Hepatocyte (in vitro differentiated cells): ENCODE data around the gene RNF121. TPM values are rescaled to one million over a fixed set of nuclear protein-coding genes. Genes with fewer than 3 reads are reported as not detected.

Experiments used
- DNase-seq: peaks from one replicate; pipeline ENCODE4 v3.0.0-alpha.2; 2016; ENCODE audit warnings: low spot score
- H2AFZ ChIP-seq: fragments of 200-600 bp; sonication (generic); 2 replicates; pipeline ENCODE4 v1.6.0; 2016; ENCODE audit warnings: antibody characterized with exemption, mild to moderate bottlenecking
- H3K27ac ChIP-seq: fragments of 200-600 bp; sonication (generic); 2 replicates; pipeline ENCODE4 v1.5.1; 2016; ENCODE audit warnings: mild to moderate bottlenecking
- H3K27me3 ChIP-seq: fragments of 200-600 bp; sonication (generic); 2 replicates; pipeline ENCODE4 v1.6.1; 2016
- H3K36me3 ChIP-seq: fragments of 200-600 bp; sonication (generic); replicated peaks from 2 replicates; pipeline ENCODE4 v1.5.1; 2016; ENCODE audit warnings: low read depth; ENCODE audit not compliant: insufficient read depth
- H3K4me1 ChIP-seq: fragments of 200-600 bp; sonication (generic); 2 replicates; pipeline ENCODE4 v1.5.1; 2016; ENCODE audit warnings: mild to moderate bottlenecking, moderate library complexity; ENCODE audit not compliant: insufficient read depth
- H3K4me2 ChIP-seq: fragments of 200-600 bp; sonication (generic); 2 replicates; pipeline ENCODE4 v1.6.0; 2016
- H3K4me3 ChIP-seq: fragments of 200-600 bp; sonication (generic); 2 replicates; pipeline ENCODE4 v1.5.1; 2016; ENCODE audit warnings: mild to moderate bottlenecking
- H3K79me2 ChIP-seq: fragments of 200-600 bp; sonication (generic); 2 replicates; pipeline ENCODE4 v1.6.0; 2017; ENCODE audit warnings: mild to moderate bottlenecking
- H3K9me2 ChIP-seq: fragments of 200-600 bp; sonication (generic); replicated peaks from 2 replicates; pipeline ENCODE4 v1.6.0; 2017; ENCODE audit warnings: mild to moderate bottlenecking; ENCODE audit not compliant: insufficient read depth
- H3K9me3 ChIP-seq: fragments of 200-600 bp; sonication (generic); 2 replicates; pipeline ENCODE4 v1.5.1; 2016; ENCODE audit warnings: low read depth, mild to moderate bottlenecking
- H4K20me1 ChIP-seq: fragments of 200-600 bp; sonication (generic); 2 replicates; pipeline ENCODE4 v1.6.0; 2016; ENCODE audit warnings: mild to moderate bottlenecking; ENCODE audit not compliant: insufficient read depth, poor library complexity, severe bottlenecking
- CTCF ChIP-seq: fragments of 200-600 bp; sonication (generic); IDR thresholded peaks from 2 replicates; pipeline ENCODE4 v1.5.1; 2016; ENCODE audit warnings: antibody characterized with exemption, mild to moderate bottlenecking; ENCODE audit not compliant: poor library complexity
- EZH2 ChIP-seq: fragments of 200-600 bp; sonication (generic); IDR thresholded peaks from 2 replicates; pipeline ENCODE4 v1.6.1; 2016; ENCODE audit warnings: antibody characterized with exemption, mild to moderate bottlenecking, borderline replicate concordance
- EZH2phosphoT487 ChIP-seq: fragments of 200-600 bp; sonication (generic); IDR thresholded peaks from one replicate; pipeline ENCODE4 v1.6.1; 2018; ENCODE audit warnings: antibody characterized with exemption, mild to moderate bottlenecking, low read depth, moderate library complexity; ENCODE audit not compliant: unreplicated experiment, severe bottlenecking
- WGBS: methylation state at CpG from one replicate; pipeline ENCODE4 v1.1.6; 2016; ENCODE audit warnings: low lambda C conversion rate; ENCODE audit errors: missing lambda C conversion rate; 5-methylcytosine and 5-hydroxymethylcytosine counted together
- polyA plus RNA-seq: library from polyadenylated mRNA; unstranded; fragments of >200 nt; fragmentation: Nextera tagmentation; extraction: Ambion mirVana; gene quantifications from 2 replicates; pipeline ENCODE4 v1.2.1, GENCODE V29; 2016
- total RNA-seq: library from RNA; depleted of rRNA; stranded (reverse); fragments of >200 nt; gene quantifications from 2 replicates; pipeline ENCODE4 v1.2.3, GENCODE V29; 2014

Gene RNF121
- total and polyA plus RNA-seq, 2 experiments from 2014 or later, result 26.5 to 29.4 TPM

- Histone ChIP-seq H3K79me2 (peaks cover 16% of the 10 kb centered on the region), H3K9me2 (no peaks in the 10 kb centered on the region), H3K27me3 (no peaks in the 10 kb centered on the region), H3K4me2 (no peak overlapping the region), H3K36me3 (no peaks in the 10 kb centered on the region), H4K20me1 (no peaks in the 10 kb centered on the region), H2AFZ (no peak overlapping the region), H3K9me3 (no peaks in the 10 kb centered on the region), H3K4me3 (no peak overlapping the region), H3K4me1 (no peaks in the 10 kb centered on the region), H3K27ac (no peak overlapping the region)
- 98% methylated on average over 2 of the region's 2 CpGs for WGBS
- no peak for TF ChIP-seq EZH2phosphoT487
- no peak for TF ChIP-seq EZH2
- TF ChIP-seq CTCF, result no peak
- no peak for DNase-seq
These were observed 42.8 kb downstream of the RNF121 start for GRCh38 chr11:71971680-71972079.

- TF ChIP-seq EZH2phosphoT487, result no peak
- no peak for TF ChIP-seq CTCF
- TF ChIP-seq EZH2, result no peak
- 97% methylated on average over 5 of the region's 5 CpGs for WGBS
These were observed 47.7 kb downstream of the RNF121 start for GRCh38 chr11:71976551-71976950.

GRCh38 chr11:71977090-71977489 is 48.2 kb downstream of the RNF121 start:
- TF ChIP-seq EZH2 (no peak), EZH2phosphoT487 (no peak), CTCF (no peak)
- H4K20me1 ChIP-seq, result no peaks in the 10 kb centered on the region
- H3K79me2 ChIP-seq, result peaks cover 13% of the 10 kb centered on the region
- H3K27ac ChIP-seq, result no peak overlapping the region
- no peak overlapping the region for H2AFZ ChIP-seq
- no peaks in the 10 kb centered on the region for H3K4me1 ChIP-seq
- H3K9me3 ChIP-seq, result no peaks in the 10 kb centered on the region
- H3K4me2 ChIP-seq, result no peak overlapping the region
- 95% methylated on average over 1 of the region's 1 CpG for WGBS
- H3K9me2 ChIP-seq, result no peaks in the 10 kb centered on the region
- no peaks in the 10 kb centered on the region for H3K27me3 ChIP-seq
- no peak for DNase-seq
- H3K4me3 ChIP-seq, result no peak overlapping the region
- H3K36me3 ChIP-seq, result peaks cover 5% of the 10 kb centered on the region

More at GRCh38 chr11:71976551-71976950, 47.7 kb downstream of the RNF121 start:
- H3K79me2 ChIP-seq, result peaks cover 18% of the 10 kb centered on the region
- H3K4me1 ChIP-seq, result no peaks in the 10 kb centered on the region
- peaks cover 5% of the 10 kb centered on the region for H3K36me3 ChIP-seq
- no peak overlapping the region for H2AFZ ChIP-seq
- no peak for DNase-seq
- no peaks in the 10 kb centered on the region for H3K9me2 ChIP-seq
- H3K4me3 ChIP-seq, result no peak overlapping the region
- H3K9me3 ChIP-seq, result no peaks in the 10 kb centered on the region
- no peaks in the 10 kb centered on the region for H3K27me3 ChIP-seq
- H3K27ac ChIP-seq, result no peak overlapping the region
- no peaks in the 10 kb centered on the region for H4K20me1 ChIP-seq
- no peak overlapping the region for H3K4me2 ChIP-seq
